Right renal cortex interstitium (tissue), 3 donors: ENCODE results near the gene ANK3. TPM values are rescaled to one million over a fixed set of nuclear protein-coding genes. Genes with fewer than 3 reads are reported as not detected.

Experiments
- DNase-seq, 3 donors: peaks; one replicate each; pipeline ENCODE4 v3.0.0-alpha.2; 2013; ENCODE audit warnings: low read depth in 3 of 3, low spot score in 2 of 3
- polyA plus RNA-seq, 3 donors: library from polyadenylated mRNA; unstranded; fragments of 120-200 nt; gene quantifications; one replicate each; pipeline ENCODE4 v1.2.1, GENCODE V29; 2013; ENCODE audit not compliant: insufficient read length in 3 of 3

ANK3 gene
- polyA plus RNA-seq, 3 donors: 155 to 172 (median 159) TPM

GRCh38 chr10:60414877-60415585, 25.4 kb upstream of the ANK3 start:
- DNase-seq: no peak

DNA sequence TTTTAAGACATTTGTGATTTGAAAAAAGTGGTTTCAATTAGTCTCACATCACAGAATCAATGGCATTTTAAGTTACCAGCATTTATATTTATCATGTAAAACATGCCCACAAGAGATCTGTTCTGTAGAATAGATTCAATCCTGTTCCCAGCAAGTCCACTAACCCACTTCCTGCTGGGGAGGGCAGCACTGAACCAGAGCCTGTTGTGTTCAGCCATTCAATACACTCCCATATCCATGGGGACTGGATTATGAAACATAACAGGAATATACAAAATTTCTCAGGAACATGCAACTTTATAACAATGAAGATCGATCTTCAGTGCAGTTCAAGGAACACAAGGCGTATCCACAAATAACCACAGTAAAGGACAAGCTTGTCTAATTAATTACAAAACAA, 24.4 kb upstream of the ANK3 start:
- no peak for DNase-seq

DNA sequence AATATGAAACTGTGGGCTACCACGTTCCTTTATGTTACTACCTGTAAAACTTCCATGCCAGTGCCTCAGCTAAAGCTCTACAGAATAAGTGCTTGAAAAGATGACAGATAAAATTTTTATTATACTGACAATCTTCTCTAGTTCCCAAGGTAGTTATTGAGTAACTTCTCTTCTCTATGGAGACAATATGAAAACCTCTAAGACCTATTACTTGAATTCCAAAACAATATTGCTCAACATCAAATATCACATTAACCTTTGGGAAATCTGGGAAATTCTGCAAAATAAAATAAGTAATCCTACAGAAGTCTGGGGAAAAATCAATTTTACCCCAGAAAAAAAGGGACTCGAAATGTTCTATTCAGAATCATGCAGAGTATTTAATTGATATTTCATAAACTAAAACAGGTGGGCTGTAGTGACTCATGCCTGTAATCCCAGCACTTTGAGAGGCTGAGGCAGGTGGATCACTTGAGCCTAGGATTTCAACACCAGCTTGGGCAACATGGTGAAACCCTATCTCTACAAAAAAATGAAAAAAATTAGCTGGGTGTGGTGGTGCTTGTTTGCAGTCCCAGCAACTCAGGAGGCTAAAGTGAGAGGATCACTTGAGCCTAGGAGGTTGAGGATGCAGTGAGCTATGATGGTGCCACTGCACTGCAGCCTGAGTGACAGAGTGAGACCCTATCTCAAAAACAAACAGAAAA, 23.8 kb upstream of the ANK3 start:
- DNase-seq: no peak

- no peak for DNase-seq
These were observed 21.3 kb upstream of the ANK3 start for GRCh38 chr10:60410970-60411369.

- DNase-seq: no peak
These were observed 19.5 kb upstream of the ANK3 start for GRCh38 chr10:60409202-60409601.

DNA sequence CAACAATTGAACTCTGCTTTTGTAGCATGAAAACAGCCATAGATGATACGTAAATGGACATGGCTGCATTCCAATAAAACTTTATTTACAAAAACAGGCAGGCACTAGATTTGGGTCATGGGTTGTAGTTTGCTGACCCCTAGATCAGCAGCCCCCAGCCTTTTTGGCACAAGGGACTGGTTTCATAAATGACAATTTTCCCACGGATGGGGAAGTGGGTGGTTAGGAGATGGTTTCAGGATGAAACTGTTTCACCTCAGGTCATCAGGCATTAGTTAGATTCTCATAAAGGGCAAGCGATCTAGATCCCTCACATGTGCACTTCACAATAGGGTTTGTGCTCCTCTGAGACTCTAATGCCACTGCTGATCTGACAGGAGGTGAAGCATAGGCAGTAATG, 16.5 kb upstream of the ANK3 start:
- DNase-seq: no peak

- no peak for DNase-seq
These were observed 15.5 kb upstream of the ANK3 start for GRCh38 chr10:60405172-60405571.

GRCh38 chr10:60403168-60403873, 13.6 kb upstream of the ANK3 start:
- DNase-seq: no peak

DNA sequence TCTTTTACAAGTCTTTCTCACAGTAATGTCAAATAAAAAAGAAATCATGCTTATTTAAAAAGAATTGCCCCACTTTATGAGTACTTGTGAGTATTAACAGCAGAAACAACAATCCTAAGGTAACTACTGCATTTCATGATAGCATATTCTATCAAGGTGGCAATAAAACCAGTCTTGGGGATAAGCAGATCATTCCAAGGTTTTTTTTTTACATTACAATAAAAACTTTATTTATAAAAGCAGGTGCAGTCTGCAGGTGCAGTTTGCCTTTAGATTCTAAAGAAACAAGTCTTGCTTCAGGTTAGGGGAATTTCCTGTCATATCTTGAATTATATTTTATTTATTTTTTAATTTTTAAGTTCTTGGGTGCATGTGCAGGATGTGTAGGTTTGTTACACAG, 10.7 kb upstream of the ANK3 start:
- no peak for DNase-seq

DNA sequence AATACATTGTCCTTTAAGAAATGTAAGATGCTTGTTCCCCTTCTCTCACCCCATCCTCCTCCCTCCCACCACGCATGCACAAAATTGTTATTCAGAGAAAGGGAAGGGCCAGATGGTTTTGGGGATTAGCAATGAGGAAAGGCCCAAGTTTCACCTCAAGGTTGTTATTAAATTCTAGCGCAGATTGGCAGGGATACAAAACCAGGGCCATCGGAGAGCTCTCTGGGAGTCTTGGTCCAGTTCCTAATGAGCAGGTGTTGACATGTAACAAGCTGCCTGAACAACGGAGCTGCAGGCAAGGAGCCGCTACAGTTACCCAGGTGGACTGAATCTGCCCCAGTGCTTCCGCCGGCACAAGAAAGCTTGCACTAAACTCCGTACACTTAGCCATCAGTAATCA, 9.7 kb upstream of the ANK3 start:
- no peak for DNase-seq

DNA sequence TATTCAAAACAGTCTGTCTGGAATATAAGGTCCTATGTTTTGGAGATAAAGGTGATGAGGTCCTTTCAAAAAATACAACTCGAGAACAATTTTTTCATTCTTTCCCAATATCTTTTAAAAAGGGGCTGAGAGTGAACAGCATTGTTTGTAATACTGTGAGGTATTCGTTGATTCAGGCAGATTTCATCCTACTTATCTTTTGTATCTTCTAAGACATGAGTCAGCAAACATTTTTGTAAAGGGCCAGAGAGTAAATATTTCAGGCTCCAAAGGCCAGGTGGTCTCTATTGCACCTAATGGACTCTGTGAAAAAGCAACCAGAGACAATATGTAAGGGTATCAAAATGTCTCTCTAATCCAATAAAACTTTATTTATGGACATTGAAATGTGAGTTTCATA, 8.1 kb upstream of the ANK3 start:
- no peak for DNase-seq

- DNase-seq: no peak
These were observed 7.1 kb upstream of the ANK3 start for GRCh38 chr10:60396766-60397165.

DNA sequence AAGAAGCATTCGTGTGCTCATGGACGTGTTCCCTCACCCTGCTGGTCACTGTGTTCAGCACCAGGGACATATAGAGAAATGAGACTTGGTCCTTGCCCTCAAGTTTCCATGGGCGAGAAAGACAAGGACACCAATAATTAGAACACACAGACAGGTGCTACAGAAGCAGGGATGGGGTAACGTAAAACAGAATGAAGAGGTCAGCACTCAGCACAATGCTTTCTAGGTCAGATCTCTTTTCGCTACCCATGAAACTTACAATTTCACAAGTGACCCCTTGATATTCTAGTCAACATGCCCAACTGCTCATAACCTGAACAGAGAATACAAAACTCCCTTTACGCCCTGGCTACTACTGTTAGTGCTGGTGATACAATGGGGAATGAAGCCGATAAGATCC, 6.0 kb upstream of the ANK3 start:
- no peak for DNase-seq

GRCh38 chr10:60394446-60394845, 4.8 kb upstream of the ANK3 start:
- DNase-seq: no peak

DNA sequence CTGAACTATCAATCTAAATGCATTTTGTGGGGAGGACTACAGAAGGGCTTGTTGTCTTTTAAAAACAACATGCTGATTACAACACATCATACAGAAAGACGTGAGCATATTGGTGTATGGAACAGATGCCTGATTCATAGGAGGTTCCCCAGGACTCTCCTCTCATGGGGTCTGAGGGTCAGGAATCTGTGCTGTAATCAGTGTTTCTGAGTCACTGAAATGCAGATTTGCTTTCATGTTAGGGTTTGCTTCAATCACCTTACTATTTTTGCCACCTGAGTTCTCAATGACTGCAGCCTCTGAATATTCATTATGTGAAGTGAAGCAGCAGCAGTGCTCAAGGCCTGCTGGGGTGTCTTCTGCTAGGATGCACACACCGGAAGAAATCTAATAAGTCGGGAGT, 550 bp upstream of the ANK3 start:
- no peak for DNase-seq

DNA sequence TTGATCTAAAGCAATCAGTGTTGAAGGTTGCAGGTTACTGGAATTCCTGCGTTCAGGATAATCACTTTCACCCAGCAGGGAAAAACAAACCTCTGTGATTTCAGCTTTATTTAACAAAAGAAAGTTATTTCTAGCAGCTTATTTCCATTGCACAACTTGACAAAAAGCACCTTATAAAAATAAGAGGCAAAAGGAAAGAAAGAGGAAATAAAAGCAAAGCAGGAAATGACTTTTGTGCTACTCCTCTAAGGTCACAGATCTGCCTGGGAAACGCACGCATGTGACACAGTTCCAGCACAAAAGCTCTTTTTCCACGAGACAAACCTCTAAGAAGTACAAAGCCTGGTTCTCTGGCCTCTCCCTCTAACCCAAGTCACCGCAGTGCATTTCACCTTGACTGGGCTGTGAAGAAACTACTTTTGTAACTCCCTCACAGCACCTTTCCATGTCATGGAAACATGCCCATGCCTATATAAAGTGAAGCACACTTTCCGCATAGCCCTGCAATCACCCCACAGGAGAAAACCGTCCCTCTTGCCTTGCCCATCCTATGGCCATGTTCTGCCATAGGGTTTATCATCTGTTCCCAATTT, 870 bp downstream of the ANK3 start:
- no peak for DNase-seq

DNA sequence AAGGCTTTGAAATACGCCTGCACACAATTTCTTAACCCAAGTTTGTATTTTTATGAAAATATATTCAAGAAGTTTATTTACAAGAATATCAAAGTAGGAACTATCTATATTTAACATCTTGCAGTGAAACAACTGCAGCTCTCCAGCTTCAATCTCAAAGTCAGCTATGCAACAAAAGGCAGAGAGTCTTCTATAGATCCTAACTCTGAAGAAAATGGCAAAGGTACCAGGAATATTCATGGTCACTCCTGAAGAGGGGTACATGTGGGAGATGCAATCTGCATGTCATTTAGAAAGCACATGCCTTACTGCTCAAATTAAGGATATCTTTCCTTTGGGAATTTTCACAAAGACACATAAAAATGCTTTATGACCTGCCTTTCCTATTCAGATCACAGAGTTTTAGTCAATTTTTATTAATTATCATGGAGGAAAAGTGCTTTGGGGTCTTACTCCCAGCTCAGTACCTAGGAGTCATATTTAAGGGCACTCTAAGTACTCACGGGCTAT, 1.5 kb downstream of the ANK3 start:
- no peak for DNase-seq

DNA sequence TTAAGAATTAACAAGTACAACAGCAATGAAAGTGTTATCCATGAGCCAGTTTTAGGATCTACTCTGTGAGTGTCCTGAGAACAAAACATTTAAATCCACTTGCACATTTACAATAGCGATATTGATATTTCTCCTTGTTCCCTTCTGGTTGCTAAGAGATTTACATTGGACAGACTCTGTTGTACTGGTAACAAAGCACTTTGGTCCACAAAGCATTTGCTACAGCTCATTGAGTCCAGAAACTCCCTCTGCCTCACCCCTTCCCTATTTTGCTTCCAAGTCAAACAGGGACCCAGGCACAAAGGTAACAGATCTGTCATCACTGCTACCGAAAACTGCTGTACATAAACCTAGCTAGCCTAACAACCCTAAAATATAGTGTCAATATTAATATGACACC, 2.1 kb downstream of the ANK3 start:
- DNase-seq: no peak

GRCh38 chr10:60385399-60385738, 4.3 kb downstream of the ANK3 start:
- DNase-seq: no peak

GRCh38 chr10:60384708-60385398, 4.8 kb downstream of the ANK3 start:
- DNase-seq: no peak

DNA sequence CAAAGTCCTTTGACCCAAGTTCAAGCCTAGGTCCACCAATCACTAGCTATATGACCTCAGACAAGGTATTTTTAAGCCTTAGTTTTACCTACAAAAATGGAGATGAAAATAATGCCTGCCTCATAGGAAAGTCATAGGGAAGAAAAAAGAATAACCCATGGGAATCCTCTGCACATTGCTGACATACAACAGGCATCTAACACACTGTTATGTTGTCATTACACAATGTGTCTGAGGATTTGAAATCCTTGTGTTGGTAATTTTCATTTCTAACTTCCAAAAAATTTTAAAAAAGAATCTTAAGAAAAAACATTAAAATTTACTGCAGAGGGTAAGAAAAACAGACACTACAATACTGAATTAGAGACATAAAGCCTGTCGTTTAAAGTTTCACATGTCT, 5.7 kb downstream of the ANK3 start:
- DNase-seq: no peak
